ENCODE measurements around the gene TIMM22. TPM values are rescaled to one million over a fixed set of nuclear protein-coding genes. Genes with fewer than 3 reads are reported as not detected.

Gene TIMM22
- total RNA-seq, 1 donor from 2014 or later = 9.1 TPM

DNA sequence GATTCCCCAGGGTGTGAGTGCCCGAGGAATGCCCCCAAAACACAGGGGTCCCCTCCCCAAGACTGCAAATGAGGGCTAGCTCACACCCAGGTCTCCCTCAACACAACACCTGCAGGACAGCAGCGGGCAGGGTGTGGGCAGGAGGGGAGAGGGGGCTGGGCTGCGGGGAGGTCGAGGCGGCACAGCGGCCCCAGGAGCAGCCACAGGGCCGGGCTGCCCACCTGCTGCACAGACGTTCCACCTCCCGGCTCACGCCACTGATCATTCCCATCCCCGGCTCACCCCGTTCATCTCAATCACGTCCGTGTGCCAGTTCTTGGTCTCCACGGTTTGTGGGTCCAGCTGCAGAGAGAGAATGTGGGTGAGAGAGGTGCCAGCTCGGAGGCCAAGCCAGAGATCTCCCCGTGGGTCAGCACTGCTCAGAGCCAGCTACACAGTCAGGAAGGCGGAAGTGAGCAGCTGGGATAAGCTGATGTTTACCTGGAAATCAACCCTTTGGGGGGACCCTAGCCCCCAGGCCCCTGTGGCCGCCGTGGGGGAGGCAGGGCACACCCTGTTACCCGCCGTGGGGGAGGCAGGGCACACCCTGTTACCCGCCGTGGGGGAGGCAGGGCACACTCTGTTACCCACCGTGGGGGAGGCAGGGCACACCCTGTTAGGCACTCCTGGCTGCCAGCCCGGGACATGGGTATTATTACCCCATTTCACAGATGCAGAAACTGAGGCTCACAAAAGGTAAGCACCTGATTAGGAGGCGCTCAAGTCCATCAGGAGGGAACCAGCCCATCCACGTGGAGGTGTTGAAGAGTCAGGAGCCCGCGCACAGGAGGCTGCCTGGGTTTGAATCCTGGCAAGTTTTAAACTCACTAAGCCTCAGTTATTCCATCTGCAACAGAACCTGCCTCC is 16.1 kb downstream of the TIMM22 start:
- Histone ChIP-seq H3K9me3 (no peaks in the 10 kb centered on the region), H3K4me3 (no peak overlapping the region), H3K27ac (no peak overlapping the region), H3K36me3 (peaks cover 60% of the 10 kb centered on the region), H3K27me3 (ENCODE audit: low read depth) (no peaks in the 10 kb centered on the region), H3K4me1 (peaks cover 16% of the 10 kb centered on the region)
- TF ChIP-seq, protein P1, sequence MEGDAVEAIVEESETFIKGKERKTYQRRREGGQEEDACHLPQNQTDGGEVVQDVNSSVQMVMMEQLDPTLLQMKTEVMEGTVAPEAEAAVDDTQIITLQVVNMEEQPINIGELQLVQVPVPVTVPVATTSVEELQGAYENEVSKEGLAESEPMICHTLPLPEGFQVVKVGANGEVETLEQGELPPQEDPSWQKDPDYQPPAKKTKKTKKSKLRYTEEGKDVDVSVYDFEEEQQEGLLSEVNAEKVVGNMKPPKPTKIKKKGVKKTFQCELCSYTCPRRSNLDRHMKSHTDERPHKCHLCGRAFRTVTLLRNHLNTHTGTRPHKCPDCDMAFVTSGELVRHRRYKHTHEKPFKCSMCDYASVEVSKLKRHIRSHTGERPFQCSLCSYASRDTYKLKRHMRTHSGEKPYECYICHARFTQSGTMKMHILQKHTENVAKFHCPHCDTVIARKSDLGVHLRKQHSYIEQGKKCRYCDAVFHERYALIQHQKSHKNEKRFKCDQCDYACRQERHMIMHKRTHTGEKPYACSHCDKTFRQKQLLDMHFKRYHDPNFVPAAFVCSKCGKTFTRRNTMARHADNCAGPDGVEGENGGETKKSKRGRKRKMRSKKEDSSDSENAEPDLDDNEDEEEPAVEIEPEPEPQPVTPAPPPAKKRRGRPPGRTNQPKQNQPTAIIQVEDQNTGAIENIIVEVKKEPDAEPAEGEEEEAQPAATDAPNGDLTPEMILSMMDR (IDR thresholded peaks at IDR 0.05) = no peak
- peak; percentile 41 for DNase-seq
- intact Hi-C loops (cut with DNase I) = no loop called here
- ATAC-seq = no peak

DNA sequence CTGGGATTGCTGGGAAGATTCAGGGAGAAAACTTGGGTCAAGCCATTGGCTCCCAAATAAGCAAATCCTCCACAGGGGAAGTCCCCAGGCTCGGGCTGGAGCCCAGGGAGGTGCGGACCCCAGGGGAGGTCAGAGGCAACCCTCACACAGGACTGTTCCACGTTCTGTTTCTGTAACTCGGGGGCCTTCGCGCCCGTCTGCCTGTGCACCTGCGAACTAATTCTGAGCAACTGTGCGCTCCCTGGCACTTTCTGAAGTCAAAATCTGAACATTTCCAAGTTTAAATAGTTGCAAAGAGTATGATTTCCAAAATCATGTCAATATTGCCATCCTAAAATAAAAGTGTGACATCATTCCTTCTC is 16.8 kb downstream of the TIMM22 start:
- H3K27me3 ChIP-seq (ENCODE audit: low read depth) = no peaks in the 10 kb centered on the region
- peaks cover 59% of the 10 kb centered on the region for H3K36me3 ChIP-seq
- peaks cover 16% of the 10 kb centered on the region for H3K4me1 ChIP-seq
- H3K4me3 ChIP-seq = no peak overlapping the region
- intact Hi-C loops (cut with DNase I) = no loop called here
- no peak overlapping the region for H3K27ac ChIP-seq
- no peak for ATAC-seq
- peak; percentile 13 for DNase-seq
- no peaks in the 10 kb centered on the region for H3K9me3 ChIP-seq
- TF ChIP-seq, protein P1 (IDR thresholded peaks at IDR 0.05) = no peak

- TF ChIP-seq, protein P1 (IDR thresholded peaks at IDR 0.05) = no peak
- no peaks in the 10 kb centered on the region for H3K9me3 ChIP-seq
- H3K4me1 ChIP-seq = peaks cover 12% of the 10 kb centered on the region
- no peaks in the 10 kb centered on the region for H3K27me3 ChIP-seq (ENCODE audit: low read depth)
- intact Hi-C loops (cut with DNase I) = no loop called here
- peaks cover 30% of the 10 kb centered on the region for H3K36me3 ChIP-seq
- H3K27ac ChIP-seq = no peak overlapping the region
- H3K4me3 ChIP-seq = no peak overlapping the region
- DNase-seq (no peak), ATAC-seq (no peak)
These were observed 21.6 kb downstream of the TIMM22 start for GRCh38 chr17:1018547-1018946.

DNA sequence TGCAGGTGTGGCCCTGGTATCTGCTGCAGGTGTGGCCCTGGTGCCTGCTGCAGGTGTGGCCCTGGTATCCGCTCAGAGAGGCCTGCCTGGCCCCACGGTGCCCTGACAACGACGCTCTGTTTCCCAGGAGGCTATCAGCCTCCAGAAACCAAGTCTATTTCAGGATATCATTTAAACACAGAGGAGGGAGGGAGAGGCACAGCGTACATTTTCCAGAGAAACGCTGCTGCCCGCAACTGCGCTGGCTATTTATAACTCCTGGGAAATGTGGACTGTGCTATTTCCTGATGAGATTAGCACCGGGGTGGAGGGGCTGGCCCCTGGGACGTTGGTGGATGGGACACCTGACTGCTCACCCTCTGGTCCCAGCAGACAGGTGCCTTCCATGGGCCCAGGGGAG is 22.5 kb downstream of the TIMM22 start:
- Histone ChIP-seq H3K4me3 (no peak overlapping the region), H3K4me1 (peaks cover 12% of the 10 kb centered on the region), H3K27ac (peak overlapping the region; percentile 32), H3K36me3 (peaks cover 25% of the 10 kb centered on the region), H3K27me3 (ENCODE audit: low read depth) (no peaks in the 10 kb centered on the region), H3K9me3 (no peaks in the 10 kb centered on the region)
- intact Hi-C loops (cut with DNase I) = no loop called here
- DNase-seq (no peak), ATAC-seq (no peak)
- TF ChIP-seq, protein P1 (IDR thresholded peaks at IDR 0.05) = no peak

- Histone ChIP-seq H3K27ac (no peak overlapping the region), H3K27me3 (ENCODE audit: low read depth) (no peaks in the 10 kb centered on the region), H3K4me1 (peaks cover 12% of the 10 kb centered on the region), H3K4me3 (no peak overlapping the region), H3K9me3 (no peaks in the 10 kb centered on the region), H3K36me3 (peaks cover 25% of the 10 kb centered on the region)
- ATAC-seq = no peak
- TF ChIP-seq, protein P1 (IDR thresholded peaks at IDR 0.05) = no peak
- DNase-seq = no peak
- intact Hi-C loops (cut with DNase I) = no loop called here
These were observed 24.2 kb downstream of the TIMM22 start for GRCh38 chr17:1021147-1021546.

All from lower lobe of right lung (tissue), 2 donors.